Measurements from ENCODE around the gene MGMT.

The MGMT gene

DNA sequence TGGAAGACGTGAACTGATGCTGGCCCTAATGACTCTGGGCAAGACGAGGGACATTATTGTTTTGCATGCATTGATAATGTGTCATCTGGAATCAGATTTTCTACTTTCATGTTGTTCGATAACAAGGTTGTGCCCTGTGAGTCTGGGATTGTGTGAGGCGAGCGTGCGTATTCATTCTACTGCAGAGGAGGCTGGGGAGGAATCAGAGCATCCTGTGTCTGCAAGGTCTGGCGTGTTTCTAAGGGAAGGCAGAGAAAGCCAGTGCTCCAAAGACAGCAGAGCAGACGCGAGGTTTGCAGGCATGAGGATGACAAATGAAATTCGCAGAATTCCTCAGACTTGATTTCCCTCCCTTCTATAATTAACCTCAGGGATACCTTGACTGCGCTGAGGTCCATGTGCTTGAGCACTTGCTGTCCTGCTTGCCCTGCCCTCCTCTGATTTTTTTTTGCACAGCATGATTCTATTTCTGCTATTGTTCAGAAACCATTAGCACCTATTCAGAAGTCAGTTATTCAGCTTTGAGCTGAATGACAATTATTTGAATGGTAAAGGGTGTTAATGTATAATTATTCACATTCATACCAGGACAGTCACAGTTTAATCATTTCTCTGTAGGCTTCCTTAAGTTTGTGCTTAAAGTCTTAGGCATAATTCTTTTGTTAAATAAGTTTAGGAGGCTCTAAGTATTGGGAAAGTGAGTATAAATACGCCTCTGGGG is 263.4 kb downstream of the MGMT start:
- DNase-seq (ENCODE audit: low spot score): no peak

DNA sequence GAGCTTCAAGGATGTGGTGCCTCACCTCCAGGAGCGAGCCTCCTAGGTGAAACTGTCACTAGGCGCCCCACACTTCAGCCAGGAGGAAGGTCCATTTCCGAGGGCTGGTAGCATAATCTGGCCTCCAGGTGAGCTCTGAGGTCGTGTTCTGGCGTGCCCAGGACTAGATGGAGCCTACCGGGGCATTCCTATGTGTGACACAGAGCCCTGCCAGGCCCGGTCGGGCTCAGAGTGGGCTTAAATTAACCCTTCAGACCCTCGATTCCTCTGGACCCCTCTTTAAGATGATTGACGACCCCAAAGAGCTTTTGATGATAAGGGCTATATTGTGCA is 263.9 kb downstream of the MGMT start:
- DNase-seq (ENCODE audit: low spot score): no peak

DNA sequence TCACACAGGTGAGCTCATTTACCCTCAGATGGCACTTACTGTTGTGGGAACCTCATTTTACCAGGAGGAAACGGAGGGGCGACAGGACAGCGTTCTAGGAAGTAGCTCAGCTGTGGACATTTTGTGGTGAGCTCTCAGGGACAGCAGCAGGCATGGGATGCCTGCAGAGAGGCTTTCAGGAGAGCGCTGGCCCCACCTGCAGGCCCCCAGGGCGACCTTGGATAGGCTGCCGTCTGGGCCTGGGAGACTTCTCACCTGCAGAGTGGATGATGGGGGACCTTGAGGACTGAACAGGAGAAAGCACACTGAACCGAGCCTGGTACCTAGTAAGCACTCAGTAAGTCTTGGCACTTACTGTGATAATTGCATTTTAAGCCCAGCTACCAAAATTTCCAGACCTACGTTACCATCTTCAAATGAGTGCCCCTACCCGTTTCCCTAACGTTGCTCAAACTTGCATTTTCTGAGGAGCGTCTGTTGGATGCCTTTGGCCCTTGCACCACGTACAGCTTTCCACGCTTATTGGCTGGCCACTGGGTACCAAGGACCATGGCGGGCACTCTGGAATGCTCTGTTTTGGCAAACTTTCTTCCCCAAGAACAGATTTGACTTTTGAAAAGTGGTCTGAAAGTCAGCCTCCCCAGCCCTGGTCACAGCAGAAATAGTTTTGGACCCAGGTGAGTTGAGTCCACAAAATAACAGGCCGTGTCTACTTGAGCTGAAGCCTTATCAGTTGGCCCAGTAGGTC is 273.7 kb downstream of the MGMT start:
- no peak for DNase-seq (ENCODE audit: low spot score)

DNA sequence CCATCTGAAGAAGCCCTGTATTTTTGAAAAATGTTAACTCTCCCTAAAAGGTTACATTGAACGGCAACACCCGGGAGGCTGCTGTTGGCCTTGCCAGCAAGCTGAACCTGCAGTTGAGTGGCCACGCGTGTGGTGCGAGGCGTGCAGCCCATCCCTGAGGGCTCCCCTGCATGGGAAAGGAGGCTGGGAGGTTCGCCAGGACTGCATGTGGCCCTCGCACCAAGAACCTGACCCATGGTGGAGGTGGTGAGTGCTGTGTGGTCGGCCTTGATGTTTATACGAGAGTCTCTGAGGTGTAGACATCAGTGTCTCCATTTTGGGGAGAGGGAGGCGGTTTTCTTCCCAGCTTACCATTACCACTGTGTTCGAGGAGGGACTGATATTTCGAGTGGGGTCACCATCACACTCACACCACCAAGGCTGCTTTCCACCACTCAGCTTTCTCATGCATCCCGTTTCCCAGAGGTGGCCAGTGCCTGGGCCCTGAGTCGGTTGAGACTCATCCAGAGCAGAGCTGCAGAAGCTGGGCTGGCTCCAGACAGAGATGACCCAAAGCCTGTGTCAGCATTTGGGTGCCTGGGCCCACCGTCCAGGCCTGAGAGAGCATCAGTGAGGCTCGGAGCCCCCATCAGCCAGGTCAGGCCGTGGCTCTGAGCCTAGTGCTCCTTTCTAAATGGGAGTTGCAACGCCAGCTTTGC is 274.4 kb downstream of the MGMT start:
- DNase-seq (ENCODE audit: low spot score): no peak

DNA sequence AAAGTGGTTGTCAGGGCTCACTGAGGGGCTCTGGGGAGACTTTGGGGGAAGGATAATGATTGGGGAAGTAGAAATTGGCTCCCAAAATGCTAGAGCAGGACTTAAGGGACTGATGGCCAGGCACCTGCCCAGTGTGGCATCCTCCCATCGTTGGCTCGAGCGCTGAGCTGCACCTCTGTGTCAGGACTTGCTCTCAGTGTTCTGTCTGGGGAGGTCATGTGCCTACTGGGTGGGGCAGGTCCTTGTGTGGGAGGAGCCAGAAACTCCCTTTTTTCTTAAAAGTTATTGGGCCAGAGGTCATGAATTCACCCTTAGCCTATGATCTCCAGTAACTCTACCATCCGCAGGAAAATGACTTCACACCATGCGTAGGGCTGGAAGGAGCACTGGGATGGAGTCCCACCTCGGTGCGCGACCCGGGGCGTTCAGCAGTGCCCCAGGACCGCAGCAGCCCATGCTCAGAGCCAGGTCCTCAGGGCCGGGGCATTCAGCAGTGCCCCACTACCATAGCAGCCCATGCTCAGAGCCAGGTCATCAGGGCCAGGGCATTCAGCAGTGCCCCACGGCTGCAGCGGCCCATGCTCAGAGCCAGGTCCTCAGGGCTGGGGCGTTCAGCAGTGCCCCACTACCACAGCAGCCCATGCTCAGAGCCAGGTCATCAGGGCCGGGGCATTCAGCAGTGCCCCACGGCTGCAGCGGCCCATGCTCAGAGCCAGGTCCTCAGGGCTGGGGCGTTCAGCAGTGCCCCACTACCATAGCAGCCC is 275.1 kb downstream of the MGMT start:
- DNase-seq (ENCODE audit: low spot score): no peak

DNA sequence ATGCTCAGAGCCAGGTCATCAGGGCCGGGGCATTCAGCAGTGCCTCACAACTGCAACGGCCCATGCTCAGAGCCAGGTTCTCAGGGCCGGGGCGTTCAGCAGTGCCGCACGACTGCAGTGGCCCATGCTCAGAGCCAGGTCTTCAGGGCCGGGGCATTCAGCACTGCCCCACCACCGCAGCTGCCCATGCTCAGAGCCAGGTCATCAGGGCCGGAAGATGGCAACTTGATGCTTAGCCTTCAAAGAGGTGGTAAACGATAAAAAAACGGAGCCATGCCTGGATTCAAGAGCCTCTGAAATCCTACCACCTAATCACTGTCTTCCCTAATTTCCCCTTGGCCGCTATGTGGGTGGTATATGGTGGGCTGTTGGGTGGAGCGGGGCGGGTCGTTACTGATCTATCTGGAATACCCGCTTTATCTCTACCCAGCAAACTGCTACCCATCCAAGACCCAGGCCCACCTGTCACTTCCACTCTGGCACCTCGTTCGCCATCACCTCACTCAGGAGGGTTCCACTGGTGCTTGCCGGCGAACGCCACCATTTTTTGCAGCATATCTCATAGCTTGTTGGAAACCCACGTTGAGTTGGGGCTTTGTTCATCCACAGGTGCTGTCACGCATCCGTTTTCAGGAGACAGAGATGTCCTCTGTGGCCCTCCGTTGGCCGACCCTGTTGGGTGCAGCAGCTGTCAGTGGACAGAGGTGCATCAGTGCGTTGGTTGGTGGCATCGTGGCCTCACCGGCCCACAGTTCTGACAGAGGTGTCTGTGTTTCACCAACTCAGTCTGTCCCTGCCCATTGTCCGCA is 275.9 kb downstream of the MGMT start:
- DNase-seq (ENCODE audit: low spot score): no peak

DNA sequence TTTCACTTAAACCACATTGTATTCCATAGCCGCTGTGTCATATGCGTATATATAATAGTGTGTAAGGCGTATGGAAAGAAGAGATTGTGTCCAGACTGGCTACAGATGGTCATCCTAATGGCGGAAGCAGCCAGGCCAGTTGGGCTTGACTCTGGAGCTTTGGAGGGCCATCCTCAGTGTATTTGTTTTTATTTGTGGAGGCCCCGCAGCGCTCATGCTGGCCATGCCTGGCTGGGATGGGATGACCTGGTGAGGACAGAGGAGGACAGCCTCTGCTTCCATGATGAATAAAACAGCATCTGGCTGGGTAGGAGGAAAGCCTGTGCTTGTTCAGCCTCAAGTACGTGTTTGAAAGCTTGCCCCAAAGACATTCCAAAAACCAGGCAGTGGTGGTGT is 276.7 kb downstream of the MGMT start:
- no peak for DNase-seq (ENCODE audit: low spot score)

GRCh38 chr10:129744134-129745111 is 277.4 kb downstream of the MGMT start:
- DNase-seq (ENCODE audit: low spot score): no peak

DNA sequence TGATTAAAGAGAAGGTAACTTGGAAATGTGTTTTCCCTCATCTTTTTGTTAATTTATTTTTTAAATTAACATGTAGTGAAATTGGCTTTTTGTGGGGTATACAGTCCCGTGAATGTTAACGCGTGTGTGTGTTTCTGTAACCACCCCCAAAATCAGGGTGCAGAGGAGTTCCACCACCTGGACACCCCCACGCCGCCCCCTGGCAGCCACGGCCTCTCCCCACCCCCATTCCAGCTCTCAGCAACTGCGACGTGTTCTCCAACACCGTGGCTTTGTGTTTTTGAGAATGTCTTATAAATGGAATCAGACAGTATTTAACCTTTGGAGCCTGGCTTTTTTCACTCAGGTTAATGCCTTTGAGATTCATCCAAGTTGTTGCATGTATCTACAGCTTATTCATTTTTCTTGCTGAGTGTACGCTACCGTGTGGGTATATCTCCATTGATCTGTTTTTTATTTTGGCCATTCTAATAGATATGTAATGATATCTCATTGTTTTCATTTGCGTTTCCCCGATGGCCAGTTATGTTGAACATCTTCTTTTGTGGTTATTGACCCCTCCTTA is 278.2 kb downstream of the MGMT start:
- DNase-seq (ENCODE audit: low spot score): no peak

DNA sequence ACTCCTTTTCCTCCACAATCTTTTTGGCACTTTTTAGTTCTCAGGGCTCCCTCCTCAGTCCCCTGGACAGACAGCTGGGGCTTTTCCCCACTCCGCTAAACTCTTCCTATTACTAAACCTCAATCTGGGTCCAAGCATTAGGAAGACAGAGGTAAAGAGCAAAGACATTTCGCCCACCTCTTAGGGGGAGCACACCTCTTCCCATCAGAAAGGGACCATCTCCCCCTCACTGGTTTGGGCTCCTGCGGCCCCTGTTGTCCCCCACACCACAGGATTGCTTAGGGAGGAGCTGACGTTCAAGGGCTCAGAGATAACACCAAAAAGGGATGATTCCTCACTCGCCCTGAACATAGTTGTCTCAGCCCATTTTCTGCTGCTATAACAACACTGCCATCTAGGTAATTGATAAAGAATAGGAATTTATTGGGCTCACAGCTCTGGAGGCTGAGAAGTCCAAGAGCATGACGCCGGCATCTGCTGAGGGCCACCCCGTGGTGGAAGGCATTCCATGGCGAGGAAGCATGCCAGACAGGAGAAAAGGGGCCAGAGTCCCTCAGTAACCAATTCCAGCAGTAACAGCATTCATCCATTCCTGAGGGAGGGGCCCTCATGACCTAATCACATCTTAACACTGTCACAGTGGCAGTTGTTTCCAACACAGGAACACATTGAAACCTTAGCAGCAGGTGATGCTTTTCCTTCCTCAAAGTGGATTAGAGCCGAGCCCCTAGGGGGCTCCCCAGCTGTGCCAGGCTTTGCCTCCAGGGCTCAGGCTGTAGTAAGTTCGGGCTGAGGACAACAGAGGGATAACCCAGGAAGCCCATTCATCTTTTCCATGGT is 287.4 kb downstream of the MGMT start:
- no peak for DNase-seq (ENCODE audit: low spot score)

DNA sequence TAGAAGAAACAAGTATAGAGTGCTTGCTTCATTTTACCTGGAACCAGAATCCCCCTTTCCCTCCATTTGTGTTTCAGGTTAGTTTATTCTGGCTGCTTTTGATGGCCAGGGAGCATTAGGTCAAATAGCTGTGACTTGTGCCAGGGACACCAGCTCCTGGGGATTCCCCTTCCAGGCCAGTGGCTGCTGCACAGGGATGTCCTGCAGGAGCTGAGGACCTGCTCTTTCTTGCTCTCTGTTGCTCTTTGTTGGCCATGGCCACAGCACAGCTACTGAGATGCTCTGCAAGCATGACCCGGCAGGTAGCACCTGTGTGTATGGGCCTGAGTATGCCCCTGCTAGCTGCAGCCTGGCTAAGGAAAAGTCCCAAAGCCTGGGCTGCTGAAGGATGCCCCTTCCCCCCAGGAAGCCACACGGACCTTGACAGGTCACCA is 288.1 kb downstream of the MGMT start:
- no peak for DNase-seq (ENCODE audit: low spot score)

DNA sequence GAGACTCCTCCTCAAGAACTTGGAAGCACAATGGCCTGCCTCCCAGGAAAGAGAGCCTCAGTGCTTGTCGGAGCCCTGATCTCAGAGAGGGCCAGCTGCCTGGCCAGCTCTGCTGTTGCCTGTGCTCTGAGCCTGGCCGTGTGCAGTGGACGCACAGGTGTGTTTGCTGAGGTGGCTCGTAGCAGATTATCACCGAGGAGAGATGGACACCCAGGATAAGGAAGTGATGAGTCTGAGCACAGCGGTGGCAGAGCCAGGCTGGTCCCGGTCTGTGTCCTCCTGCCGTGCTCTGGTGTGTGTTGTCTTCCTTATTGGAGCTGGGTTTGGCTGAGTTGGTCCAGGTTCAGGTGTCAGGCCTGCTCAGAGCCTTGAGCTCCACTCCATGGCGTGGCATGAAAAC is 288.6 kb downstream of the MGMT start:
- no peak for DNase-seq (ENCODE audit: low spot score)

DNA sequence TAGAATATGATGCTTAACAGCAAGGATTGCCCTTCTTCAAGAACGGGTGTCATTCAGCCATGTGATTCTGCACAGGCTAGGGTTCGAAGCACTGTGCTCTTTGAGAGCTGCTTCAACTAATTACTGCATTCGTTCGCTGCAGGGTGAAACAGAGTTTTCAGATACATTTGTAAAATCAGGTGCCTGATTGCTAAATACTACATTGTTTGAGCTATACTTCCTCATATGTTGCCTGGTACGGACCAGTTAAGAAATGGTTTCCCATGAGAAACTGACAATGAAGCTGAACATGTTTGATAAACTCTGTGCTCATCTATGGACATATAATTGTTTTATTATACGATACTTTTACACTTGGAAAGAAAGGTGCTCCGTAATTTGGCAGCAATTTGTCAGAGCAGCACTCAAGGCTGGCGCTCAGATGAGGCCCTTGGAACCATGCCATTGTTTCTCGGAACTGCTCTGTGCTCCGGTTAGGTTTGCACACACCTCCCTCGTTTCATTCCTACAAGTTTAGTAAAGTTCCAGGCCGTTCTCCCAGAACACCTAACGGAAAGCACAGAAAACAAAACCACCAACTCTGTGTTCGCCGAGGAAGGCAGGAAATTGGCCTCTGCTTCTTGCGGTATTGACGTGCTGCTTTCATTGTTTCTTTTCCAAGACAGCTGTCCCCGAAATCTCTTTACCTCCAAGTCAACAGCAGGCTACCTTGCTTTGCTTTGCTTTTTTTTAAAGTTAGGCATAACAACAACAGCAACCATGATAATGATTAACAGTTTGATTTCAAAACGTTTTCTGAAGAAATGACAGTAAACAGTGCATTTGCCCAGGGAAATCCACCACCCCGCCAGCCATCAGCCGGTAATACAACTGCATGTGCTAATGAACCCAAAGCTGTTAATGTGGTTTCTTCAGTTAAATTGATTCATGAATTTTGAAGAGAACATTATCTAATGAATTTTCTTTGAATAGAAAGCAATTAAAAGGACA is 290.2 kb downstream of the MGMT start:
- DNase-seq (ENCODE audit: low spot score): no peak

DNA sequence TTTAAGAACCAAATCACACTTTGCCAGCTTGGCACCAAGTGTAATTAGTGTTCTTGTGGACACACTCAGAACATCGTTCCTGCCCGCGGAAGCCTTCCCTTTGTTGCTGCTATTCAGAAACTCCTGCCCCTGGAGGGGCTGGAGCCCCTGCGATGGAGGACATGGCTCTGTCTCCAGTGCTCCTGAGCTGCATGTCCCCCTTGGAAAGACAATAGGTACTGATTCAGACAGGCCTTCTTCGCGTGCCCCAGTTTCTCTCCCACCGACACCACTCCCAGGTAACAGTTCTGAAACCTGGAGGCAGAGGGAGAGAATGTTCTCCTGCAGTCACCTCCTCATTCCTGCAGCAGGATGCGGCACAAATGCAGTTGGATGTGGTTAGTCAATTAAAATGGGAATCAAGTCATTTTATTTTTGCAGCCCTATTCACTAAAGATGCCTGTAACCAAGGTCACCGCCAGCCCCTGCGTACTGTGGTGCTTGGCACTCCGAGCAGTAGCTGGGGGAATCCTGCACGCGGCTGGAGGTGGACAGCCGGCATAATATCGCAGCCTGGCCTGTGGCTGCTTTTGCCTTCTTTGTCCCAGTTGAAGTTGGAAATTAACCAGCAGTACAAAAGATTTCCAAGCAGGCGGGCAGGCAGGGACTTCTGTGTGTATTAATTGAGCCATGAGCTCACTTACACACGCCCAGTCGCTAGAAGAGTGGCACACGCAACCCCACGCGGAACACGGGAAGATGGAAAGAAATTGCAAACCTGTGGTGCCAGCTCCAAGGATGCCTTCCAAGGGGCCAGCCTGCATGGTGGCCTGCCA is 291.4 kb downstream of the MGMT start:
- peak; percentile 32 for DNase-seq (ENCODE audit: low spot score)

- peak; percentile 23 for DNase-seq (ENCODE audit: low spot score)
Measured at GRCh38 chr10:129759214-129760002, 292.4 kb downstream of the MGMT start.

GRCh38 chr10:129760003-129760315 is 292.9 kb downstream of the MGMT start:
- no peak for DNase-seq (ENCODE audit: low spot score)
